AG09319 (cell line): Measurements from ENCODE around the gene METTL18.

ENCODE experiments used
- DNase-seq: peaks from one replicate; pipeline ENCODE4 v3.0.0-alpha.2; 2010; ENCODE audit warnings: low read depth; ENCODE audit errors: extremely low read depth
- CTCF ChIP-seq: IDR thresholded peaks from 2 replicates; pipeline ENCODE4 v1.5.1; 2011; ENCODE audit warnings: low read depth, mild to moderate bottlenecking, inconsistent platforms, low read length, moderate library complexity

Gene METTL18

GRCh38 chr1:169804941-169805340 is 10.2 kb upstream of the METTL18 start:
- DNase-seq, result no peak
- no peak for TF ChIP-seq CTCF

- no peak for TF ChIP-seq CTCF
- no peak for DNase-seq
These were observed 8.2 kb upstream of the METTL18 start for GRCh38 chr1:169802888-169803287.

- no peak for DNase-seq
These were observed 2.6 kb upstream of the METTL18 start for GRCh38 chr1:169797281-169797680.

GRCh38 chr1:169796274-169796810 is 1.6 kb upstream of the METTL18 start:
- no peak for TF ChIP-seq CTCF
- DNase-seq, result no peak

More at GRCh38 chr1:169797281-169797680, 2.6 kb upstream of the METTL18 start:
- TF ChIP-seq CTCF, result no peak

GRCh38 chr1:169795687-169796086 is 980 bp upstream of the METTL18 start:
- DNase-seq, result no peak
- TF ChIP-seq CTCF, result no peak

- TF ChIP-seq CTCF, result no peak
- DNase-seq, result no peak
These were observed 977 bp downstream of the METTL18 start for GRCh38 chr1:169793730-169794129.

- no peak for TF ChIP-seq CTCF
- no peak for DNase-seq
These were observed 6.3 kb downstream of the METTL18 start for GRCh38 chr1:169788402-169788801.
